CD4-positive, alpha-beta T cell treated with Interleukin-6 for 4 hours (primary cell): ENCODE measurements around the gene TMEM120B.
"Not testable (repeated sequence)": the region's sequence is repeated elsewhere in the genome, so short reads cannot be mapped to it uniquely, and the experiment has no call there.

ENCODE experiments used
- DNase-seq: peaks from one replicate; pipeline ENCODE4 v3.0.0-alpha.2; 2020; ENCODE audit warnings: mixed read lengths

The TMEM120B gene

GRCh38 chr12:121776190-121777098 is 63.9 kb downstream of the TMEM120B start:
- DNase-seq = peak; percentile 96

- DNase-seq = no peak
These were observed 66.2 kb downstream of the TMEM120B start for GRCh38 chr12:121778567-121779421.

GRCh38 chr12:121779422-121779895 is 66.9 kb downstream of the TMEM120B start:
- DNase-seq = no peak

GRCh38 chr12:121780429-121780828 is 67.9 kb downstream of the TMEM120B start:
- DNase-seq = no peak

GRCh38 chr12:121781484-121781997 is 69.0 kb downstream of the TMEM120B start:
- DNase-seq = no peak

- peak; percentile 63 for DNase-seq
These were observed 69.7 kb downstream of the TMEM120B start for GRCh38 chr12:121781998-121782979.

GRCh38 chr12:121783766-121784165 is 71.2 kb downstream of the TMEM120B start:
- DNase-seq = peak; percentile 27

GRCh38 chr12:121784460-121784859 is 71.9 kb downstream of the TMEM120B start:
- peak; percentile 10 for DNase-seq

- peak; percentile 54 for DNase-seq
These were observed 73.9 kb downstream of the TMEM120B start for GRCh38 chr12:121786440-121786825.

GRCh38 chr12:121787063-121788025 is 74.8 kb downstream of the TMEM120B start:
- DNase-seq = peak; percentile 74

GRCh38 chr12:121788176-121788818 is 75.7 kb downstream of the TMEM120B start:
- DNase-seq = peak; percentile 2

GRCh38 chr12:121789233-121789781 is 76.8 kb downstream of the TMEM120B start:
- peak; percentile 64 for DNase-seq

- DNase-seq = peak; percentile 96
These were observed 77.5 kb downstream of the TMEM120B start for GRCh38 chr12:121789800-121790728.

- not testable (repeated sequence) for DNase-seq
These were observed 78.2 kb downstream of the TMEM120B start for GRCh38 chr12:121790785-121791184.

- peak; percentile 43 for DNase-seq
These were observed 79.4 kb downstream of the TMEM120B start for GRCh38 chr12:121791671-121792551.

GRCh38 chr12:121792607-121793439 is 80.3 kb downstream of the TMEM120B start:
- peak; percentile 63 for DNase-seq

- peak; percentile 72 for DNase-seq
These were observed 80.9 kb downstream of the TMEM120B start, which contains the start of gene RHOF for GRCh38 chr12:121793440-121793837. Gene RHOF (minus strand): TSS chr12:121793688. CDS start chr12:121793633, 55 bp downstream.
